Endothelial cell (in vitro differentiated cells): Measurements from ENCODE around the gene LEMD2. TPM values are rescaled to one million over a fixed set of nuclear protein-coding genes. Genes with fewer than 3 reads are reported as not detected.
A peak's percentile ranks its signal among the peaks of the same experiment; 100 is the strongest.

ENCODE experiments used
- DNase-seq: peaks from one replicate; pipeline ENCODE4 v3.0.0; 2021; ENCODE audit warnings: low spot score
- H3K27ac Mint-ChIP-seq: one replicate; pipeline ENCODE4 v1.8.0; 2021; ENCODE audit warnings: mixed read lengths, inconsistent platforms; ENCODE audit not compliant: unreplicated experiment
- H3K27me3 Mint-ChIP-seq: one replicate; pipeline ENCODE4 v1.8.0; 2021; ENCODE audit warnings: mild to moderate bottlenecking, moderate library complexity, mixed read lengths, inconsistent platforms; ENCODE audit not compliant: unreplicated experiment
- H3K36me3 Mint-ChIP-seq: one replicate; pipeline ENCODE4 v1.8.0; 2021; ENCODE audit warnings: mild to moderate bottlenecking, low read depth, mixed read lengths, inconsistent platforms; ENCODE audit not compliant: unreplicated experiment
- H3K4me1 Mint-ChIP-seq: one replicate; pipeline ENCODE4 v1.8.0; 2021; ENCODE audit warnings: mild to moderate bottlenecking, mixed read lengths, inconsistent platforms; ENCODE audit not compliant: unreplicated experiment
- H3K4me3 Mint-ChIP-seq: one replicate; pipeline ENCODE4 v1.8.0; 2021; ENCODE audit warnings: mild to moderate bottlenecking, mixed read lengths, inconsistent platforms; ENCODE audit not compliant: unreplicated experiment
- H3K9me3 Mint-ChIP-seq: one replicate; pipeline ENCODE4 v1.8.0; 2021; ENCODE audit warnings: mixed read lengths, inconsistent platforms; ENCODE audit not compliant: unreplicated experiment
- total RNA-seq: library from RNA; stranded (reverse); fragmentation: NEBNext Ultra II Directional; extraction: Animal tissue kit (Norgen Biotek cat#: 25700); gene quantifications from one replicate; pipeline ENCODE4 v1.2.1, GENCODE V29; 2021; ENCODE audit not compliant: unreplicated experiment
- TF ChIP-seq, protein P1 (sequence below): fragments of 200-600 bp; sonication (generic); IDR thresholded peaks from one replicate; pipeline ENCODE4 v1.5.0; 2021; ENCODE audit warnings: antibody characterized with exemption; ENCODE audit not compliant: unreplicated experiment

The LEMD2 gene
- total RNA-seq, 1 donor from 2014 or later = 105 TPM

DNA sequence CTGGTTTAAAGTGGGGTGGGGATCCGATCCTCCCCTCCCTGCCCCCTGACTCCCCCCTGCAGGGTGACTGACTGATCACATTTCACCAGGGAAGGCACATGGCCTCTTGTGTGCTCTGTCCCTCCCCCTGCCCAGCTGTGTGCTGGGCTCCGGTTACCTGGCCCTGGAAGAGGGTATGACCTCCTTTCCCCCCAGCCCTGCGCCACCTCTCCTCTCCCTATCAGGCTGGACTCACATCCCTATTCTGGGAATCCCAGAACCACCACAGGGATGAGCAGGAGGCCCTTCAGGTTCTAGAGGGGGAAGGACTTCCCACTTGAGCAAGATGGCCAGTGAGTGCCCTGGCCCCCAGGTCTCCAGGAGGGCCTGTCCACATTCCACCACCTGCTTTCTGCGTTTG, 40.1 kb downstream of the LEMD2 start:
- Mint-ChIP-seq H3K27me3 (peaks cover 14% of the 10 kb centered on the region), H3K36me3 (peaks cover 4% of the 10 kb centered on the region)

DNA sequence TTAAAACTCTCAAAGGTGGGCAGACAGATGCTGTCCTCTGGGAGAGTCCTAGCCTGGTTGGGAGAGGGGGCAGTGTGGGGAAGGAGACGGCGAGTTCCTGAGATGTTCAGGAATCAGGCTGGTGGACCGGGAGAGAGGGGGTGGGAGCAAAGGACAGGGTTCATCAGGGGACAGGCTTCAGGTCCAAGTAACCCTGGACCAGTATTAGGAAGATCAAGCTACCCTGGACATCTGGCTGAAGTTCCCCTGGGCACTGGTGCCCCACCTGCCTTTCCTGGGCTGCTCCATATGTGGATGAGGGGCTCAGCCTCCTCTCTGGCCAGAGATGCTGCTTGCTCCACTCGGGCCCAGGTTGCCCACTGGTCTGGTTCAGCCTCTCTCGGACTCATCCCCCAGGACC, 41.1 kb downstream of the LEMD2 start:
- Mint-ChIP-seq H3K36me3 (no peaks in the 10 kb centered on the region), H3K9me3 (no peaks in the 10 kb centered on the region), H3K4me3 (no peak overlapping the region), H3K27ac (no peak overlapping the region), H3K27me3 (peaks cover 14% of the 10 kb centered on the region), H3K4me1 (peaks cover 9% of the 10 kb centered on the region)
- TF ChIP-seq, protein P1, sequence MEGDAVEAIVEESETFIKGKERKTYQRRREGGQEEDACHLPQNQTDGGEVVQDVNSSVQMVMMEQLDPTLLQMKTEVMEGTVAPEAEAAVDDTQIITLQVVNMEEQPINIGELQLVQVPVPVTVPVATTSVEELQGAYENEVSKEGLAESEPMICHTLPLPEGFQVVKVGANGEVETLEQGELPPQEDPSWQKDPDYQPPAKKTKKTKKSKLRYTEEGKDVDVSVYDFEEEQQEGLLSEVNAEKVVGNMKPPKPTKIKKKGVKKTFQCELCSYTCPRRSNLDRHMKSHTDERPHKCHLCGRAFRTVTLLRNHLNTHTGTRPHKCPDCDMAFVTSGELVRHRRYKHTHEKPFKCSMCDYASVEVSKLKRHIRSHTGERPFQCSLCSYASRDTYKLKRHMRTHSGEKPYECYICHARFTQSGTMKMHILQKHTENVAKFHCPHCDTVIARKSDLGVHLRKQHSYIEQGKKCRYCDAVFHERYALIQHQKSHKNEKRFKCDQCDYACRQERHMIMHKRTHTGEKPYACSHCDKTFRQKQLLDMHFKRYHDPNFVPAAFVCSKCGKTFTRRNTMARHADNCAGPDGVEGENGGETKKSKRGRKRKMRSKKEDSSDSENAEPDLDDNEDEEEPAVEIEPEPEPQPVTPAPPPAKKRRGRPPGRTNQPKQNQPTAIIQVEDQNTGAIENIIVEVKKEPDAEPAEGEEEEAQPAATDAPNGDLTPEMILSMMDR = no peak
- DNase-seq = no peak

More for the DNA sequence above, 40.1 kb downstream of the LEMD2 start:
- H3K9me3 Mint-ChIP-seq = no peaks in the 10 kb centered on the region
- DNase-seq = no peak
- TF ChIP-seq, protein P1 = no peak
- no peak overlapping the region for H3K27ac Mint-ChIP-seq
- H3K4me1 Mint-ChIP-seq = peaks cover 9% of the 10 kb centered on the region
- H3K4me3 Mint-ChIP-seq = no peak overlapping the region

DNA sequence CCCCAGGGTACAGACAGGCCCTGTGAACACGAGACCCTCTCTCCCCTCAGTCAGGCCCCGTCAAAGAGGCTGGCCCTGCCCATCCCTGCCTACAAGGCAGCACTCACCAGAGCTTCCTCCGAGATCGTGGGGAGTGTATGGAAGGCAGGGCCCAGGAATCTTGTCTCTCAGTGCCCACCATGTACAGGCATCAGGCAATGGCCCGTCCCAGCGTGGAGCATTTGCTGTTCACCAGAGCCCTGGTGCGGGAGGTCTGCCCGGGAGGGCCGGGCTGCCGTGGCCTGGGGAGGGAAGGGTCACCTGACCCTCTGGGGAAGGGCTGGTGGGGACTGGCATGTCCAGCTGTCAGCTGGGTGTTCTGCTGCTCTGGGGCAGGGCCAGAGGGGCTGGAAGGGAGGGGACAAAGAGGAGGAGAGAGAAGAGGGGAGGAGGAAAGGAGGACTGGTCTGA, 42.3 kb downstream of the LEMD2 start, which contains the start of gene IP6K3:
Gene IP6K3, minus strand, starts transcription at position 255 of the 450 bp plus-strand sequence. CDS start 11,429 bp downstream, outside the sequence.
- peaks cover 14% of the 10 kb centered on the region for H3K27me3 Mint-ChIP-seq
- peak within 1 kb of the TSS; percentile 24 for H3K27ac Mint-ChIP-seq
- TF ChIP-seq, protein P1 = no peak
- no peak for DNase-seq
- H3K9me3 Mint-ChIP-seq = no peaks in the 10 kb centered on the region
- H3K36me3 Mint-ChIP-seq = no peaks in the 10 kb centered on the region
- no peak within 1 kb of the TSS for H3K4me3 Mint-ChIP-seq
- H3K4me1 Mint-ChIP-seq = peaks cover 9% of the 10 kb centered on the region

DNA sequence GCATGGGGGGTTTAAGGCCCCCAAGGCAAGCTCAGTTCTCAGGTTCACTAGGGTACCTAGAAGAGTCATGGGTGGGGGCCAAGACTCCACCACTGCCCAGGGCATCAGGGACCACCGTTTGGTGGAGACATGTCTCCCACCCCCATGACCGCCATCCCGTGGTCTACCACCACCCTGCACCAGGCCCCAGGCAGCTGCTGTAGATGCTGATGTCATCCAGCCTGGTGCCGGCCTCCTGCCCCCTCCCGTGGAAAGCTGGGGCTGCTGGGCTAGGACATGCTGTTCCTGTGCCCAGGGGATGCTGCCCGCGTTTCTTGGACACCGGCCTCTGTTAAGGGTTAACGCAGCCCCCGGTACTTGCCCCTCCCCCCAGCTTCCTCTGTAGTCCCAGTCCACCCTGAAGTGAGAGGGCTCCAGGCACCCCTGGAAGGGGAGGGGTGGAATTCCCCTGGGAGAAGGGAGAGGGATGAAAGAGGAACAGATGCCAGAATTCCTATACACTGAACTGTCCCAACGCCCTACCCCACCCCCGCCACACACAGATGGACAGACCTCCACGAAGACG, 42.8 kb downstream of the LEMD2 start:
- H3K27ac Mint-ChIP-seq = no peak overlapping the region
- H3K9me3 Mint-ChIP-seq = no peaks in the 10 kb centered on the region
- DNase-seq = no peak
- H3K4me3 Mint-ChIP-seq = no peak overlapping the region
- no peaks in the 10 kb centered on the region for H3K36me3 Mint-ChIP-seq
- TF ChIP-seq, protein P1 = no peak
- peaks cover 9% of the 10 kb centered on the region for H3K4me1 Mint-ChIP-seq
- peaks cover 14% of the 10 kb centered on the region for H3K27me3 Mint-ChIP-seq

DNA sequence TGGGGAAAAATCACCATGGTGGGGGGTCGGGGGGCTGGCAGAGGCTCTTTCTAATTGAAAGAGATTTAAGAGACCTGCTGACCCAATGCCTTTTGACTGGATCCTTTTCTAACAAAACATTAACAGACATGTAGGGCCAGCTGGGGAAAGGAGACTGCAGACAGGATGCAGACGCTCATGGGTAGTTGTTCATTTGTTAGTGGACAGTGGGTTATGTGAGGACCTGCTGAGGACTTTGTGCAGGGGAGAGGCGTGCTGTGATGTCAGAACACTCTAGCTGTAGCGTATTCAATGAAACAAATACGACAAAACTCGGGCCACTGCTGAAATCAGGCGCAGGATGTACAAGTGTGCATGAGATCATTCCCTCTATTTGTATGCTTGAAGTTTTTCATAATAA, 43.4 kb downstream of the LEMD2 start:
- Mint-ChIP-seq H3K4me3 (no peak overlapping the region), H3K36me3 (no peaks in the 10 kb centered on the region), H3K9me3 (no peaks in the 10 kb centered on the region), H3K27me3 (peaks cover 14% of the 10 kb centered on the region), H3K27ac (no peak overlapping the region), H3K4me1 (peaks cover 9% of the 10 kb centered on the region)
- DNase-seq = no peak
- TF ChIP-seq, protein P1 = no peak
